ENCODE measurements around the gene WDR45B. TPM values are rescaled to one million over a fixed set of nuclear protein-coding genes. Genes with fewer than 3 reads are reported as not detected.

WDR45B gene
- total RNA-seq, 2 donors from 2014 or later, result 58.8 to 119 TPM

- intact Hi-C loops (cut with DNase I), result no loop called here
- Histone ChIP-seq H3K27me3 (no peaks in the 10 kb centered on the region), H3K4me1 (no peaks in the 10 kb centered on the region), H3K27ac (no peak overlapping the region), H3K9ac (ENCODE audit: low read depth in 2 of 2, low read length in 2 of 2) (no peak overlapping the region), H3K4me3 (no peak overlapping the region), H3K9me3 (no peaks in the 10 kb centered on the region), H3K36me3 (no peaks in the 10 kb centered on the region)
- TF ChIP-seq, protein P1, sequence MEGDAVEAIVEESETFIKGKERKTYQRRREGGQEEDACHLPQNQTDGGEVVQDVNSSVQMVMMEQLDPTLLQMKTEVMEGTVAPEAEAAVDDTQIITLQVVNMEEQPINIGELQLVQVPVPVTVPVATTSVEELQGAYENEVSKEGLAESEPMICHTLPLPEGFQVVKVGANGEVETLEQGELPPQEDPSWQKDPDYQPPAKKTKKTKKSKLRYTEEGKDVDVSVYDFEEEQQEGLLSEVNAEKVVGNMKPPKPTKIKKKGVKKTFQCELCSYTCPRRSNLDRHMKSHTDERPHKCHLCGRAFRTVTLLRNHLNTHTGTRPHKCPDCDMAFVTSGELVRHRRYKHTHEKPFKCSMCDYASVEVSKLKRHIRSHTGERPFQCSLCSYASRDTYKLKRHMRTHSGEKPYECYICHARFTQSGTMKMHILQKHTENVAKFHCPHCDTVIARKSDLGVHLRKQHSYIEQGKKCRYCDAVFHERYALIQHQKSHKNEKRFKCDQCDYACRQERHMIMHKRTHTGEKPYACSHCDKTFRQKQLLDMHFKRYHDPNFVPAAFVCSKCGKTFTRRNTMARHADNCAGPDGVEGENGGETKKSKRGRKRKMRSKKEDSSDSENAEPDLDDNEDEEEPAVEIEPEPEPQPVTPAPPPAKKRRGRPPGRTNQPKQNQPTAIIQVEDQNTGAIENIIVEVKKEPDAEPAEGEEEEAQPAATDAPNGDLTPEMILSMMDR (IDR thresholded peaks at IDR 0.05), result no peak
- no peak for DNase-seq
Observed at GRCh38 chr17:82661717-82662683, 13.8 kb upstream of the WDR45B start.

GRCh38 chr17:82659886-82660285 lies 11.6 kb upstream of the WDR45B start:
- DNase-seq, result no peak
- Histone ChIP-seq H3K9ac (ENCODE audit: low read depth in 2 of 2, low read length in 2 of 2) (no peak overlapping the region), H3K4me1 (no peaks in the 10 kb centered on the region), H3K27me3 (no peaks in the 10 kb centered on the region), H3K27ac (no peak overlapping the region), H3K36me3 (no peaks in the 10 kb centered on the region), H3K4me3 (no peak overlapping the region), H3K9me3 (no peaks in the 10 kb centered on the region)
- TF ChIP-seq, protein P1 (IDR thresholded peaks at IDR 0.05), result no peak
- intact Hi-C loops (cut with DNase I), result no loop called here

- Histone ChIP-seq H3K27me3 (no peaks in the 10 kb centered on the region), H3K27ac (no peak overlapping the region), H3K4me1 (no peaks in the 10 kb centered on the region), H3K4me3 (no peak overlapping the region), H3K9ac (ENCODE audit: low read depth in 2 of 2, low read length in 2 of 2) (no peak overlapping the region), H3K36me3 (no peaks in the 10 kb centered on the region), H3K9me3 (no peaks in the 10 kb centered on the region)
- TF ChIP-seq, protein P1 (IDR thresholded peaks at IDR 0.05), result no peak
- intact Hi-C loops (cut with DNase I), result no loop called here
- DNase-seq, result no peak
Observed at GRCh38 chr17:82658796-82659452, 10.7 kb upstream of the WDR45B start.

DNA sequence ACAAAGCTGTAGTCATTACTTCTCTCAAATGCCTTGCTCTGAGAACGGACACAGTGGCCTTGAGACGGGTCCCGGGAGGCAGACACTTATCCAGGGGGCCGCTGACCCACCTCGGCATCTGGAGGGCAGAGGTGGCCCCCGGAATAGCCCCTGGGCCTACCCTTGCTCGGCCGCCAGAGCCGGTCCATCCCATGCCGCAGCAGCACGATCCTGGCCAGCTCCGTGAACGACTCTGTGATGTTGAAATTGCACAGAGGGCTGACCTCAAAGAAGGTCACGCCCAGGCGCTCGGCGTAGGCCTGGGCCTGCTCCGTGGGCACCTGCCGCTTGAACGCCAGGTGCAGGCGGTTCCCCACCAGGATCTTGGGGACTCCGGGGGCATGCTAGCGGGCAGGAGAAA lies 10.1 kb upstream of the WDR45B start:
- Histone ChIP-seq H3K9me3 (no peaks in the 10 kb centered on the region), H3K27me3 (no peaks in the 10 kb centered on the region), H3K27ac (no peak overlapping the region), H3K4me3 (no peak overlapping the region), H3K36me3 (no peaks in the 10 kb centered on the region), H3K9ac (ENCODE audit: low read depth in 2 of 2, low read length in 2 of 2) (no peak overlapping the region), H3K4me1 (no peaks in the 10 kb centered on the region)
- DNase-seq, result no peak
- TF ChIP-seq, protein P1 (IDR thresholded peaks at IDR 0.05), result no peak
- intact Hi-C loops (cut with DNase I), result no loop called here

DNA sequence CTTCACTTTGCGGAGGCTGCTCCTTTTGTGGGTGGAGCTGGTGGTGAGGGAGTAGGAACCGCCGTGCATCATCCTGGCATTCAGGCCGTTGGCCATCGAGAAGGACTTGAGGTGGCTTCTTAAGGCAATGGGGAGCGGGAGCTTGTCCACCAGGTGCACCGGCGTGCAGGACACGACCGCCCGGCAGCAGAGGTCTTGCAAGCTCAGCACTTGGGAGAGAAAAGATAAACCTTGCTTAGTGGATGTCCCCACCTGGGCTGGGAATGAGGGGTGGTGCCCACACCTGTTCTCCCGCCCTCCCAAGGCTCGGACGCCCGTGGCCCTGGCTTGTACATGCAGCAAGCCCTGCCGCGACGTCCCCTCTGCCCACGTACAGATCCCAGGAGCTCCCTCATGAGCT lies 9.7 kb upstream of the WDR45B start:
- H3K4me3 ChIP-seq, result no peak overlapping the region
- no peaks in the 10 kb centered on the region for H3K4me1 ChIP-seq
- no peak for DNase-seq
- no peaks in the 10 kb centered on the region for H3K36me3 ChIP-seq
- no peaks in the 10 kb centered on the region for H3K9me3 ChIP-seq
- no peak overlapping the region for H3K9ac ChIP-seq (ENCODE audit: low read depth in 2 of 2, low read length in 2 of 2)
- TF ChIP-seq, protein P1 (IDR thresholded peaks at IDR 0.05), result no peak
- H3K27ac ChIP-seq, result no peak overlapping the region
- intact Hi-C loops (cut with DNase I), result no loop called here
- no peaks in the 10 kb centered on the region for H3K27me3 ChIP-seq
